Medulla oblongata (tissue), 1 donor: ENCODE data around the gene SRRM3.
"Not testable (repeated sequence)": the region's sequence is repeated elsewhere in the genome, so short reads cannot be mapped to it uniquely, and the experiment has no call there.

Experiments
- DNase-seq: peaks from one replicate; pipeline ENCODE4 v3.0.0-alpha.2; 2015; ENCODE audit errors: extremely low spot score

SRRM3 gene

DNA sequence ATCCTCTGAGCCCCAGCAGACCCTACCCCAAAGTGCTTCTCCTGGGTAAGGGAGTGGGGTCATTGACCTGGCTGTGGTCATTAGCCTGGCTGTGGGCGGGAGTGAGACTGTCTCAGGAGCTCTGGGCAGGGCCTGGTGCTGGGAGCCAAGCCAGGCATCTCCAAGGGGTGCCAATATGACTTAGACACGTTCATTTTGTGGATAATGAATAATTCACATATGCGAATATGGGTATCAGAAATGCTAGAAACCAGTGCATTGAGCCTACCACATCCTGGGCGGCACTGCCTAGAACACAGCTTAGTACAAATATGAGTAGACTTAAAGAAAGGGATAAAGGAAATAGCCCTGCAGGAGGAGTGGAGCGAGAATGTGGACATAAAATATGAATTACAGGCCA, 14.4 kb upstream of the SRRM3 start:
- DNase-seq = no peak

- DNase-seq = no peak
These were observed 12.4 kb upstream of the SRRM3 start for GRCh38 chr7:76189276-76189675.

- no peak for DNase-seq
These were observed 9.9 kb upstream of the SRRM3 start for GRCh38 chr7:76191783-76192240.

DNA sequence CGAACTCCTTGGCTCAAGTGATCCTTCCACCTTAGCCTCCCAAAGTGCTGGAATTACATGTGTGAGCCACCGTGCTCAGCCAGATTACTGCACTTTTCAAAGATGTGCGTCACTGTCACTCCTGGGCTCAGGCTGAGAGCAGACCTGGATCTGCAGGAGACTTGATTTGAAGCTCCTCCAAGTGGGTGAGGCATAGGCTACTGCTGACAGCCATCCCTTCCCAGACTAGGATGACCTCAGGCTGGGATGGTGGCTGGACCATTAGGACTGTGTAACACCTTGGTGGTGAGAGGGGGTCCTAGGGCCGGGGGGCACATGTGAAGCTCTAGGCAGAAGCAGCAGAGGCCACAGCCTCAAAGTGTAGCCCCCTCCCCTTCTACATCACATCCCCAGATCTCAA, 8.2 kb upstream of the SRRM3 start:
- no peak for DNase-seq

- no peak for DNase-seq
These were observed 7.8 kb upstream of the SRRM3 start for GRCh38 chr7:76193883-76194282.

DNA sequence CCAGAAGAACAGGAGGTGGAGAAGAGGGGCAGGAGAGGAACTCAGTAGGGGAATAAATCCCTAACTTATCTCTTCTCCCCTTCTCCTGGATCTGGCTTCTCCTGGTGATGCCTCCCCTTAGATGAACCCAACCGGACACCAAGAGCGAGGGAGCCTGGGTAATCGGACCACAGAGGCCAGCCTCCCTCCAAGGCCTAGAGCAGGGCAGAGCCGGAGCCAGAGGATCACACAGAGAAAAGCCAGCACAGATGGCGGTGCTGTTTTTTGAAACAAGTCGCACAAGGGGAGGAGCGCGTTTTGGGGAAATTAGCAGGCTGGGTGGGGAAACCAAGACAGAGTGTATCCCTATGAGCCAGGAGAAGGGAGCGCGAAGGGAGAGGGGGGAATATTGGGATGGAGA, 4.9 kb upstream of the SRRM3 start:
- DNase-seq = no peak

DNA sequence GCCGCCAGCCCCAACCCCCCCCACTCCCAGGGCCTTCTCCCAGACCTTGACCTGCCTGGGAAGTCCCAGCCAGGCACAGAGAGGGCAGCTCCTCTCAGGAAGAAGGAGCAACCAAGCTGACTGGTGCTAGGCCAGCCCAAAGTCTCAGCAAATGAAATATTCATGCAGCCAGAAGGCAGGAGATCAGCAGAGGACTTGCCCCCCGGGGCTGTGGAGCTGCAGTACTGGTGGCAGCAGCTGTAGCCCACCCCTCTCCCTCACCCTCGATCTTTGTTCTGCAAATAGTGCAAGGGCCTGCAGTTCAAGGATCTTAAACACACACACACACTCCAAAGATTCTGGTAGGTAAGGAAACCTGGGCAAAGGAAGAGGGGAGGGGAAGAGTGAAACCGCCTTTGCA, 3.5 kb upstream of the SRRM3 start:
- no peak for DNase-seq

DNA sequence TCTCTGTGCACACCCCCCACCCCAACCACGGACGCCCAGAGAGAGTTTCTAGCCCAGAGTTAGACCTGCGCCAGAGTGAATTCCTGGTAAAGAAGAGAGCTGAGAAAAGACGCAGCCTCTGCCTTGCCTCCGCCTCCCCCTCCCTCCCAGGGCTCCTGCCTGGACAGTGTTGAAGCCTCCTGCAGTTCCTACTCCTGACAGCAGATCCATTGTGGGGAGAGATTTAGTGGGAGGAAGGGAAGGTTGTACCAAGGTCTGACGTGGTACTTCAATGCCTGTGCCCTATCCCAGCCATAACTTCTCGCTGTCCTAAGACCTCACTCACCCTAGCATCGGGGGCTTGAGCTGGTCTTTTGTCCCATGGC, 952 bp downstream of the SRRM3 start:
- DNase-seq = no peak

DNA sequence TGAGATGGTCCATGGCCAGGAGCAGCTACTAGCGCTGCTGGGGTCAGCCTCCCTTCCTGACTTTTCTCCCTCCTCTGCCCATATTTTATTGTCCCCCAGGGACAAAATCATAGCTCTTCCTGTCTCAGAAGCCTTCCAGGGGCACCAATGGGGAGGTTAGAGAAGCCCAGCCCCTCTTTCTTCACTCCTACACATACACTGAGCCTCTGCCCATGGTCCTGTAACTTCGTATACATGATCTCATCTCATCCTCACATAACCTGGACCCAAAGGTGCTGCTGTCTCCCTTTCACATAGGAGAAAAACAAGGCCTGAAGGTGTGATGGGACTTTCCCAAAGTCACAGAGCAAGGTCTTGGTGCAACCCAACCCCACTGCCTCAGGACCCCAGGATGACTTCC, 2.5 kb downstream of the SRRM3 start:
- DNase-seq = no peak

GRCh38 chr7:76206633-76207032, 4.9 kb downstream of the SRRM3 start:
- DNase-seq = no peak

- DNase-seq = no peak
These were observed 7.6 kb downstream of the SRRM3 start for GRCh38 chr7:76209310-76209709.

- DNase-seq = no peak
These were observed 9.5 kb downstream of the SRRM3 start for GRCh38 chr7:76211216-76211615.

DNA sequence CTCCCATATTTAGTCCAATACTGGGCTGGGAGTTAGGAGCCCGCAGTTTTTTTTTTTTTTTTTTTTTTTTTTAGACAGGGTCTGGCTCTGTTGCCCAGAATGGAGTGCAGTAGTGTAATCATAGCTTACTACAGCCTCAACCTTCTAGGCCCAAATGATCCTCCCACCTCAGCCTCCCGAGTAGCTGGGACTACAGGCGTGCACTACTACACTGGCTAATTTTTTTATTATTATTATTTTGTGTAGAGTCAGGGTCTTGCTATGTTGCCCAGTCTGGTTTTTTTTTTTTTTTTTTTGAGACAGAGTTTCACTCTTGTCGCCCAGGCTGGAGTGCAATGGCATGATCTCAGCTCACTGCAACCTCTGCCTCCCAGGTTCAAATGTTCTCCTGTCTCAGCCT, 13.7 kb downstream of the SRRM3 start:
- DNase-seq = not testable (repeated sequence)

DNA sequence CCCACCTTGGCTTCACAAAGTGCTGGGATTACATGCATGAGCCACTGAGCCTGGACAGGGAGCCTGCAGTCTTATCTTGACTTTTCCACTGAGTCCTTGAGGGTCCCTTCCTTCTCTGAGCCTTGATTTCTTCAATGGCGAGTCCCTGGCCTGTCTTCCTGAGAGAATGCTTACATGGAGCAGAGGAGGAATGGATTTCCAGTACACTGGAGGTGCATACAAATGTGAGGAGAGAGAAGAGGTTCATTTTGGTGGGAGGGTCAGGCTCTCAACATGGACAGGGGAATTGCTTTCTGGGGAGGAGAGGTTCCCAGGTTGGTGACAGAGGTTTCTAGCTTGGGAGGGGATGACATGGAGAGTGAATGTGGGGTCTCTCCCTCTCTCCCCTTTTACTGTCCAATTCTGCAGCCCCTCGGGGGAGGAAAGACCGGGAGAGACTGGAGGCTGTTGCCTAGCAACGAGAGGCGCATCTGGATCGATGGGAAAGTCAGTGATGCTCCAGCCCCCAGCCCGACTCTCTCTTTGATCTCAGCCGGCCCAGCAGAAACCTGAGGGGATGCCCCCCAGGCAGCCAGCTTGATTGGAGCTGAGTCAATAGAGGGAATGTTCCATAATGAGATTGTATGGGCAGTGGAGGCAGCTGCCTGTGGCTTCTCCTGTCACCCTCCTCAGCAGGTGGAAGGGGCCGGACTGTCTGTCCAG, 14.8 kb downstream of the SRRM3 start:
- no peak for DNase-seq

DNA sequence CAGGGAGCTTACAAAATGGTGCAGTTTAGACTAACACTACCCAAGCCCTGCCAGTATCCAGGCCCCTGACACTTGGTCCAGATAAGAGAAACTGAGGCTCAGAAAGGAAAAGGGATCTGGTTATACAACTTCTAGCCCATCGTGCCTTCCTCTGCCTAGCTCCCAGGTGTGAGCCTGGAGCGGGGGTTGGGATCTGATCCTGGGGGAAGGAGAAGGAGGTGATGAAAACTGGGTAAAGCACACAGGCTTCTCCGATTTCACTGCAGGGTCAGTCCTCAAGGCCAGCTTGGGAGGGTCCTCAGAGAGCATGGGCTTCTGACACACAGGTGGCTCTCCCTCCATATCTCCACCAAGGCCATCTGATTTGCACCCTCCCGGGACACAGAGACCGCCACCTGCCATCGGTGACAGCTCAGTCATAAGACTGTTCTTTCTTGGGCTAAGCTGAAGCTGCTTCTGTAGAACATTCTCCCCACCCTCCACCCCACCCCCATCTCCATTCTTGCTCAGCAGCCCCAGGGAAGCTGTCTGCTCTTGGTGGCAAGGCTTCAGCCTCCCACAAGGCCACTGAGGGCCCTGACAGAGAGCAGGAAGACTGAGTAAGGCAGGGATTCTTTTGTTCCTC, 16.4 kb downstream of the SRRM3 start:
- no peak for DNase-seq

GRCh38 chr7:76220185-76221057, 18.7 kb downstream of the SRRM3 start:
- DNase-seq = no peak

GRCh38 chr7:76222333-76222732, 20.6 kb downstream of the SRRM3 start:
- DNase-seq = no peak

GRCh38 chr7:76222839-76223238, 21.1 kb downstream of the SRRM3 start:
- no peak for DNase-seq

- no peak for DNase-seq
These were observed 21.7 kb downstream of the SRRM3 start for GRCh38 chr7:76223286-76223972.

DNA sequence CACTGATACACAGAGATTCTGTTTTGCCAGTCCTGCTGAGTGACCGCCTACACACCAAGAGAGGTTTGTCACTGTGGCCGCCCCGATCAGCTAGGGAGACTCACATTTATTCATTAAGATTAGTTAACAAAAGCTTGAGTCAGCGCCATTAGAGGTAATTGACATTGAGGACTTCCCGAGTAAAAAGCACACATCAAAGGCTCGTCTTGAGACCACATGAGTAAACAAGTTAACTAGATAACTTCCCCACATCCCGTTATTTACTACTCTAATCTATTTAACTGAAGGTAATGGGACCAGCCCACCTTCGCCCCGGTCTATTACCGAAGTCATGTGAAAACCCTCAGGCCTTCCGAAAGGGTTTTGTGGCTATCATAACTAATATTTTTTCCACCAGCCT, 23.0 kb downstream of the SRRM3 start:
- DNase-seq = no peak

DNA sequence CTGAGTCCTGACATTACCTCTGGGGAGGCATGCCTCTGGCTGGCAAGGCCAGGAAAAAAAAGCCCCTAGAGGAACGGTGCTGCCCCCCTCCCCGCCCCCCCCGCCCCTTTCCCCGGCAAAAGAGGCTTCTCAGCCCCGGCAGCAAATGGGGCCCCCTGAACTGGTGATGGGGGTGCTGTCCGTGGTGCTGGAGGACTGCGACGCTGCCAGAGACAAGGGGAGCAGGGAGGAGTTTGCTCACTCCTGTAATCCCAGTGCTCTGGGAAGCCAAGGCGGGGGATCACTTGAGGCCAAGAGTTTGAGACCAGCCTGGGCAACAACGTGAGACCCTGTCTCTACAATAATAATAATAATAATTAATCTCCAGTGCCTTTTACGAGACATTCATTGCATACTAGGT, 23.7 kb downstream of the SRRM3 start:
- DNase-seq = no peak

- DNase-seq = no peak
These were observed 24.3 kb downstream of the SRRM3 start for GRCh38 chr7:76225951-76226350.
